IgD-negative memory B cell (primary cell): ENCODE results near the gene GTSE1. TPM values are rescaled to one million over a fixed set of nuclear protein-coding genes. Genes with fewer than 3 reads are reported as not detected.
A peak's percentile ranks its signal among the peaks of the same experiment; 100 is the strongest.
"Not testable (repeated sequence)": the region's sequence is repeated elsewhere in the genome, so short reads cannot be mapped to it uniquely, and the experiment has no call there.

ENCODE experiments used
- H3K27ac Mint-ChIP-seq, 3 donors: one replicate each; pipeline ENCODE4 v1.8.0; 2020 to 2022; ENCODE audit warnings: mild to moderate bottlenecking in 3 of 3, mixed read lengths in 3 of 3, moderate library complexity in 1 of 3
- H3K27me3 Mint-ChIP-seq: one replicate; pipeline ENCODE4 v1.8.0; 2021; ENCODE audit warnings: mixed read lengths
- H3K36me3 Mint-ChIP-seq: one replicate; pipeline ENCODE4 v1.8.0; 2020; ENCODE audit warnings: mild to moderate bottlenecking, mixed read lengths
- H3K4me1 Mint-ChIP-seq, 3 donors: one replicate each; pipeline ENCODE4 v1.8.0; 2020 to 2022; ENCODE audit warnings: mixed read lengths in 3 of 3, mild to moderate bottlenecking in 1 of 3
- H3K4me3 Mint-ChIP-seq, 4 donors: one replicate each; pipeline ENCODE4 v1.8.0; 2020 to 2022; ENCODE audit warnings: mild to moderate bottlenecking in 4 of 4, mixed read lengths in 4 of 4, moderate library complexity in 3 of 4
- H3K9me3 Mint-ChIP-seq, 3 donors: one replicate each; pipeline ENCODE4 v1.8.0; 2020 to 2021; ENCODE audit warnings: mixed read lengths in 3 of 3, mild to moderate bottlenecking in 1 of 3
- polyA plus RNA-seq: library from polyadenylated mRNA; unstranded; fragments of 300-500 nt; fragmentation: Illumina TruSeq; gene quantifications from one replicate; pipeline ENCODE4 v1.2.3, GENCODE V29; 2021

The GTSE1 gene
- polyA plus RNA-seq, 1 donor from 2014 or later: not detected

DNA sequence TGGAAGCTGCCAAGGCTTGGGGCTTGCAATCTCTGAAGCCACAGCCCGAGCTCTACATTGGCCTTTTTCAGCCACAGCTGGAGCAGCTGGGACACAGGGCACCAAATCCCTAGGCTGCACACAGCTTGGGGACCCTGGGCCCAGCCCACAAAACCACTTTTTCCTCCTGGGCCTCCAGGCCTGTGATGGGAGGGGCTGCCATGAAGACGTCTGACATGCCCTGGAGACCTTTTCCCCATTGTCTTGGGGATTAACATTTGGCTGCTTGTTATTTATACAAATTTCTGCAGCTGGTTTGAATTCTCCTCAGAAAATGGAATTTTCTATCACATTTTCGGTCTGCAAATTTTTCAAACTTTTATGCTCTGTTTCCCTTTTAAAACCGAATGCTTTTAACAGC is 31.0 kb upstream of the GTSE1 start:
- H3K36me3 Mint-ChIP-seq, H3K9me3 Mint-ChIP-seq, H3K27ac Mint-ChIP-seq: not testable (repeated sequence)
- Mint-ChIP-seq H3K4me1 (peaks cover 9 to 14% (median 12%) of the 10 kb centered on the region in 3 donors), H3K27me3 (peaks cover 19% of the 10 kb centered on the region), H3K4me3 (peak overlapping the region in 1 of 4 donors; percentile 94)

- Mint-ChIP-seq H3K4me1 (peaks cover 8 to 14% (median 12%) of the 10 kb centered on the region in 3 donors), H3K36me3 (no peaks in the 10 kb centered on the region), H3K27ac (peak within 1 kb of the TSS; percentile 9 to 61 (median 28)), H3K9me3 (no peaks in the 10 kb centered on the region), H3K27me3 (peaks cover 8% of the 10 kb centered on the region), H3K4me3 (peak within 1 kb of the TSS; percentile 86 to 96 (median 94))
Measured at GRCh38 chr22:46267431-46268279, 29.0 kb upstream of the GTSE1 start, which contains the start of gene TTC38. TSS of gene TTC38 (plus strand) at chr22:46268008. CDS start at chr22:46268040, 32 bp downstream.

GRCh38 chr22:46269564-46269963 is 27.1 kb upstream of the GTSE1 start:
- Mint-ChIP-seq H3K36me3 (no peaks in the 10 kb centered on the region), H3K27me3 (peaks cover 4% of the 10 kb centered on the region), H3K4me3 (peak overlapping the region in 3 of 4 donors; percentile 45 to 89 (median 75)), H3K4me1 (peaks cover 6 to 12% (median 7%) of the 10 kb centered on the region in 3 donors), H3K27ac (no peak overlapping the region), H3K9me3 (no peaks in the 10 kb centered on the region)

DNA sequence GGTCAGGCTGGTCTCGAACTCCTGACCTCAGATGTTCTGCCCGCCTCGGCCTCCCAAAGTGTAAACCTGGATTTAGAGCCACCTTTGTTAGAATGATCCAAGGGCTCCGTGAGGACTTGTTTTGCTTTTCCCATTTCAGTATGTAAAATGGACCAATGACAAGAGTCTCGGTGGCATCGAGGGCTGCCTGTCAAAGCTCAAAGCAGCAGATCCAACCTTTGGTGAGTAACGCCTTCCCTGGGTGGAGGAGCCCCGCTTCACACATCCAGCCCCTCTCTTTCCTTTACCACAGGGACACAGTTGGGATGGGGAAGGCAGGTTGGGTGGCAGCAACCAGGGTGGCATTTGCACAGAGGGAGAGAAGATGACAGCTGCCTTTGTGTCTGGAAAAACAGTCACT is 24.5 kb upstream of the GTSE1 start:
- Mint-ChIP-seq H3K9me3 (no peaks in the 10 kb centered on the region), H3K4me1 (peaks cover 4 to 12% (median 5%) of the 10 kb centered on the region in 3 donors), H3K27me3 (no peaks in the 10 kb centered on the region), H3K36me3 (peaks cover 10% of the 10 kb centered on the region), H3K27ac (peak overlapping the region in 1 of 3 donors; percentile 43), H3K4me3 (no peak overlapping the region)

DNA sequence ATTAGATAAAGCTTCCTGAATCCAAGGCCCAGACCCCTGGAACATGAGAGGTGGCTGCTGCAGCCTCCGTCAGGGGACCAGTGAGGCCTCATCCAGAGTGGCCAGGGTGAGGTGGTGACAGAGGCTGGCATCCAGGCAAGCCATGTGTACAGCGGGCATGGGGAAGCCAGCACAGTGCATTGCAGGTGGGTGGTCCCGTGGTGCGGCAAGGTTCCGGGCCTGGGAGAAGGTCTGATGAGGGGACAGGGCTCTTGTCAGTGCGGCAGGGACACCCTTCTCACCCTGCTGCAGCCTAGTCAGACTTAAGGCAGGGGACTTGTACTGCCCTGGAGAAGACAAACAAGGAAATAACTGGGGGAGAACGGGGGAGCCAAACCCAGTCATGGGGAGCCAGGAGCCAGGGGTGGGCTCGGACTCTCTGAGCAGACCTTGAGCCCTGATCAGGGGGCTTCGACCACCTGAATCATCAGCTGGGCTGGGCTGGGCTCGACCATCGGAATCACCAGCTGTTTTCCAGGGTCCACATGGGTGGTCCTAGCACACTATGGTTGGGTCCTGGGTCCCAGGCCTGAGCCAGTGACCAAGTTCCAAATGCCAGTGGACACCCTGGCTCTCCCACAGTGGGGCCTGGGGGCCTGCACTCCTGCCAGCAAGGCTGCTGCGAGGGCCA is 23.8 kb upstream of the GTSE1 start:
- peaks cover 0 to 9% (median 2%) of the 10 kb centered on the region in 3 donors for H3K4me1 Mint-ChIP-seq
- H3K9me3 Mint-ChIP-seq: no peaks in the 10 kb centered on the region
- no peak overlapping the region for H3K4me3 Mint-ChIP-seq
- H3K27ac Mint-ChIP-seq: no peak overlapping the region
- no peaks in the 10 kb centered on the region for H3K27me3 Mint-ChIP-seq
- peaks cover 10% of the 10 kb centered on the region for H3K36me3 Mint-ChIP-seq

- no peaks in the 10 kb centered on the region for H3K27me3 Mint-ChIP-seq
- H3K36me3 Mint-ChIP-seq: peaks cover 14% of the 10 kb centered on the region
- H3K4me1 Mint-ChIP-seq: peaks cover 2 to 9% (median 7%) of the 10 kb centered on the region in 3 donors
- H3K27ac Mint-ChIP-seq: no peak overlapping the region
- H3K9me3 Mint-ChIP-seq: no peaks in the 10 kb centered on the region
- no peak overlapping the region for H3K4me3 Mint-ChIP-seq
Measured at GRCh38 chr22:46273432-46274148, 23.1 kb upstream of the GTSE1 start.

DNA sequence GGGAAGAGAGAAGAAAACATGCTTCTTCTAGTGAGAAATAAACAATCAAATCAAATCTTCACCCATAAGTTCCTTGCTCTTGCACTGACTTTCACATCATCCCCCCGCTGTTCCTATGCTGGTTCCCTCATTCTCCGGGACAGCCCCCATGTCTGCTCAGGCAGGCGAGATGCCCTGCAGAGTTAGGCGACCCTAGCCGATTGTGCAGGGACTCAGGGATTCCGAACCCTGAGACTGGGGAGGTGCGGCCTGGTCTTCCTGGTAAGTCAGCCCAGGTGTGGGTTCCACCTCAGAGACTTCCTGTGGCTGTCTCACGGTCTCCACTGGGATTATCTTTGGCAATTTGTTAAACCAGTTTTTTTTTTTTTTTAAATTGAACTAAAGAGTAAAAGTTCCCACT is 22.3 kb upstream of the GTSE1 start:
- Mint-ChIP-seq H3K4me1 (peaks cover 2 to 11% (median 11%) of the 10 kb centered on the region in 3 donors), H3K9me3 (no peaks in the 10 kb centered on the region), H3K27ac (no peak overlapping the region), H3K27me3 (no peaks in the 10 kb centered on the region), H3K4me3 (no peak overlapping the region), H3K36me3 (peaks cover 16% of the 10 kb centered on the region)

DNA sequence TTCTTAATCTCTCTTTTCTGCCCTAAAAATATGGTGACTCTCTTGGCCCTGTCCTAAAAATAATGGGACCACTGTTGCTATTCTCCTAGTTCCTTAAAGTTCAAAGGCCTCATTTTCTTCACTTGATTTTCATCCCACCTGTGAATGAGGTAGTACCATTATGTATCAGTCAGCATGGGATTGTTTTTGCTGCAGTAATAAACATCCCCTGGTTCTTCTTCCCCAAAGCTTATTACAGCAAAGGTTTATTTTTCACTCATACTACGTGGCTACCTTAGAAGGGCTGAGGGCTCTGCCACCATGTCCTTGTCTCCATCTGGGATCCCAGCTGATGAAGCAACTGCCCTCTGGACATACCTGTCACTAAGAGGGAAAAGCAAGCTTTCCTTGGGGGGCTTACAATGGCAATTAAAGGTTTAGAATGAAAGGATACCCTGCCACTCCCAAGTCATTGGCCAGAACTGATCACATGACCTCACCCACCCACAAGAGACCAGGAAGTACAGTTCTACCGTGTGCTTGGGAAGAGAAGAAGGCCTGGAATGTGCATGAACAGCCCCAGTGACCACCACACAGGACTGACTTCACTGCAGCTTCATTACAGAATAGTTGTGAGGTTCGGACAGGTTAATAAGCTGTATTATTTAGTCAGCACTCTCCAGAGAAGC is 21.1 kb upstream of the GTSE1 start:
- H3K4me1 Mint-ChIP-seq: peaks cover 2 to 11% (median 11%) of the 10 kb centered on the region in 3 donors
- H3K9me3 Mint-ChIP-seq: no peaks in the 10 kb centered on the region
- H3K36me3 Mint-ChIP-seq: peaks cover 16% of the 10 kb centered on the region
- H3K27me3 Mint-ChIP-seq: no peaks in the 10 kb centered on the region
- no peak overlapping the region for H3K27ac Mint-ChIP-seq
- no peak overlapping the region for H3K4me3 Mint-ChIP-seq

- no peaks in the 10 kb centered on the region for H3K27me3 Mint-ChIP-seq
- H3K9me3 Mint-ChIP-seq: no peaks in the 10 kb centered on the region
- H3K4me1 Mint-ChIP-seq: peaks cover 9 to 20% (median 11%) of the 10 kb centered on the region in 3 donors
- no peak overlapping the region for H3K27ac Mint-ChIP-seq
- H3K4me3 Mint-ChIP-seq: no peak overlapping the region
- peaks cover 16% of the 10 kb centered on the region for H3K36me3 Mint-ChIP-seq
Measured at GRCh38 chr22:46276563-46276962, 20.1 kb upstream of the GTSE1 start.

GRCh38 chr22:46278656-46279645 is 17.7 kb upstream of the GTSE1 start:
- Mint-ChIP-seq H3K27ac (peak overlapping the region in 2 of 3 donors; percentile 53 to 59), H3K4me1 (peaks cover 11 to 20% (median 11%) of the 10 kb centered on the region in 3 donors), H3K27me3 (no peaks in the 10 kb centered on the region), H3K9me3 (no peaks in the 10 kb centered on the region), H3K4me3 (peak overlapping the region in 2 of 4 donors; percentile 54 to 68), H3K36me3 (peaks cover 17% of the 10 kb centered on the region)

DNA sequence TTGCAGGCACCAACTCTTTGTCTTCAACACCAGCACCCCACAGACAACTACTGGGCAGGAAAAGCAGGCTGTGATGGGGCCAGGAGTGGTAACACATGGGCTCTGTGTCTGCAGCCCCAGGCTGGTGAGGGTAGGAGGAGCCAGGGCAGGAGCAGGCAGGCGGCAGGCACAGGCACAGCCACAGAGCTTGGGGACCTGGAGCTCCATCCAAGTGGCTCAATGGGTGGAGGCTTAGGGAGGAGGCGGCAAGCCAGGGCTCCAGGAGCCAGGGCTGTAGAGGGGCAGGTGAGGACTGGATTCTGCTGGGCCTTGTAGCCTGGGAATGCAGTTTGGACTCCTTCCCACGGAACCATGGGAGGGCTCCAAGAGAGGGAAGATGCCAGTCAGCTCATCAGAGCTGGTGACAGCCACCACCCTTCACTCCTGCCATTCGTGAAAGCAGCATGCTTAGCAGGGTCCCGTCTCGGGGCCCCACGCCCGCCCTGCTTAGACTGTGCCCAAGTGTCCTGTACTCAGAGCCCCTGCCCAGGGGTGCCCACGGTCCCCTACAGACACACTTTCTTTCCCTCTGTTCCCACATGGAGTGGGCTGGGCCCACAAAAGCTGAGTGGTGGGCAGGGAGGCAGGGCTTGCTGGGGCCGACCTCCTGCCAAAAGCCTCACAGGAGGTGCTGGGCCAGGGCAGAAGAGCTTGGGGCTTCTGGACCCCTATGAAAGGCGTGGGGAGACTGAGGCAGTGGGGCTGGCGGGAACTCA is 16.4 kb upstream of the GTSE1 start:
- Mint-ChIP-seq H3K27ac (peak overlapping the region; percentile 54 to 85 (median 64)), H3K9me3 (no peaks in the 10 kb centered on the region), H3K4me1 (peaks cover 11 to 22% (median 11%) of the 10 kb centered on the region in 3 donors), H3K36me3 (peaks cover 14% of the 10 kb centered on the region), H3K27me3 (no peaks in the 10 kb centered on the region), H3K4me3 (peak overlapping the region in 1 of 4 donors; percentile 86)

DNA sequence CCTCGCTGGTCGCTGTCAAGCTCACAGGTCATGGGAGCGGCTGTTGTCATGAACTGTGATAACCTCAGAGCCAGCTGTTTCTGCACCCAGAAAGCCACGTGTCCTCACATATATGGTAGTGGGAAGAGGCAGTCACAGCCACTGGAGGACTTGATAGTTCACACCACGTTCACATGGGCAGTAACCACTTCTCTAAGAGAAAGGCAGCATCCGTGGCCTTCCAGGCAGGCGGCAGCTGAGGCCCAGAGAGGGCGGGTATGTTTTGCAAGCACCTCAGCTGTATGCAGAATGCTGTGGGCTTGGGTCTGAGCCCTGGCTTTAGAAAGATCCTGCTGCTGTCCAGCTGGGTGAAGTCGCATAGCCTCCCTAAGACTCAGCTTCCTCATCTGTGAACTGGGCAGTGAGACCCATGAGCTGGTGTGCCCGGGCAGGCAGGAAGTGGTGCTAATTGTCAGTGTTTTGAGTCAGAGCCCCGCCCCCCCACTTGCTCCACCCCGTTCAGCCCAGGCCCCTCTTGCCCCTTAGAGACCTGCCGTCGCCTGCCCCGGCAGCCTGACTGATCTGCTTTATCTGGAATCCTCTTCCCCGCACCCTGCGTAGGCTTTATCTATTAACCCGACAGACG is 15.6 kb upstream of the GTSE1 start:
- peak overlapping the region; percentile 54 to 85 (median 64) for H3K27ac Mint-ChIP-seq
- H3K27me3 Mint-ChIP-seq: no peaks in the 10 kb centered on the region
- no peaks in the 10 kb centered on the region for H3K9me3 Mint-ChIP-seq
- H3K4me1 Mint-ChIP-seq: peaks cover 11 to 22% (median 13%) of the 10 kb centered on the region in 3 donors
- peaks cover 7% of the 10 kb centered on the region for H3K36me3 Mint-ChIP-seq
- H3K4me3 Mint-ChIP-seq: peak overlapping the region in 2 of 4 donors; percentile 51 to 86
